GM18499 (cell line): ENCODE data around the gene DSCAM.

Experiments used
- ATAC-seq: cut with Tn5 transposase; IDR thresholded peaks from one replicate; pipeline ENCODE4 v1.9.1; 2021; ENCODE audit warnings: moderate number of reproducible peaks; ENCODE audit not compliant: insufficient read depth, unreplicated experiment

DSCAM gene

DNA sequence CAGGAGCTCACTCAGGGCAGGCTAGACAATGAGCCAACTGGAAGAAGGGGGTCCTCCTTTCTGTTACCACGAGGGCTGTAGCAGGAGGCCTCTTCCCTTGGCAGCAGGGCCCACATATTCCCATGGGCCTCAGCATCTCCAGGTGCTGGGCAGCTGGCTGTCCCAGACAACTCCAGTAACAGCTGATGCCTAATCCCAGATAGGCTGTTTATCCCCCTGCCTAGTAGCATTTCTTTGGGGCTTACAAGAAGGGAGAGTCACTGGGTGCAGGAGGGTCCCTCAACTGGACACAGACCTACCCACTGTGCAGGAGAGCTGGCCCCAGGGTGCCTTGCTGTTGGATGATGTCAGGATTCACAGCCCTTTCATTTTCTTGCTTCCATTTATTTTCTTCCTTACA is 278.2 kb downstream of the DSCAM start:
- ATAC-seq = no peak

DNA sequence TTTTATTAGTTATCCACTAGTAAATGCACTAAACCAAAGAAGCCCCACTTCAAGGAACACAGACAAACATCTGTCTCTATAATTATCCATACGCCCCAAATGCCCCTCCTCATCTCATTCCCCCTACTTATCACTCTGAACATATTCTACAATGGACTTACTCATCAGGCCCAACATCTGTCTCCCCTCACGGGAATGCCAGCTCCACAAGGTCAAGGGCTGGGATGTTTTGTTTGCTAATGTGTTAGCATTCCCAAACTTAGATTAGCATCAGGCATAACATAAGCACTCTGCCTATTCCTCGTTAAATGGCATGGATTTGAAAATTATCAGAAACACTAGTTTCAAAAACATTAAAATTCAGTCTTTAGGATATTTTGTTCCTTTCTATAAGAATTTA is 279.5 kb downstream of the DSCAM start:
- ATAC-seq = no peak

DNA sequence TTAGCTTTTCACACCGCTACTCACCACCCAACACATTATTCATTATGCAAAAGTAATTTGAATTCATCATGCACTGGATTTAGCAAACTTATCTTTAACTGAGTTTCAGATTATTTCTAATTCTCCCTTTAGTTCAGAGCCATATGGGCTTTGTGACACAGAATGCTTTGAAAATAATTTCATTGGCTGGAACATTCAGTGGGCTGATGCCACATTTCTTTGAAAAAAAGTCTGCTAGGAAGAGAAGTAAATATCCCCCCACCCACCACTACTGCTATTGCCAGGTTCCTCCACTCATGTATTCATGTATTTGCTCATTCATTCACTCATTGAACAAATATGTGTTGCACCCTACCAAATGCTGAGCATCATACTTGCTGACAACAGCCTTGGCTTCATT is 280.5 kb downstream of the DSCAM start:
- ATAC-seq = no peak

DNA sequence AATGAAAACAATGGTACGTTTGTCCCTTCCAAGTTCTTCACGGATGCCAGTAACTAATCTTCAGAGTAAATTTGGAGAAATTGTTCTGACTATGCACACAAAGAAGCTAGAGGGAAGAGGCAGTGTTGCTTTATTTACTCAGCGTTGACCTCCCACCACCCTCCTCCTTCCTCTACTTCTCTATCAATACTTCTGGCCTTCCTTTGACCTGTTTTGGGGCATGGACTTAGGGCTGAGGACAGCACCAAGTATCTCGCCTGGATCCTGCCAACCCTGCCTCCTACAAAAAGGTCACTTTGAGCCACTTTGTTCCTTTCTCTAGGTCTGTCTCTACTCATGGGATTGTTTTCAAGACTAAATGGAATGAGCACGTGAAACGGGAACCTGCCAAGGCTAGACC is 282.6 kb downstream of the DSCAM start:
- no peak for ATAC-seq

DNA sequence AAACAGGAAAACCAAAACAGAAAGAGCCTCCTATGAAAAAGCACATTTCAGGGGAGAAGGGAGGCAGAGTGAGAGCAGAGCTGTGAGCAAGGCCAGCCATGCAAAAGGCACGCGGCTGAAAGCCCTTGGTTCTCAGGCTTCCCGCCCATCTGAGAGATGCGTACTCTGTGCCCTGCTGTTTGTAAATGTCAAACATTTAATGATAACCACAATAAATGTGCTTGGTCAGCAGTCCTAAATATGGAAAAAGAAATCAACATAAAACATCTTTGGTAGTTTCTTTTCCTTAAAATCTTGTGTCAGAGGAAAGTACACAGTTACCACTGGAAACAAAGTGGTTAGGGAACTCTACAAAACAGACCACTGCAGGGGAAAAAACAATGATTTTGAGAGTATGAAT is 283.1 kb downstream of the DSCAM start:
- ATAC-seq = no peak

DNA sequence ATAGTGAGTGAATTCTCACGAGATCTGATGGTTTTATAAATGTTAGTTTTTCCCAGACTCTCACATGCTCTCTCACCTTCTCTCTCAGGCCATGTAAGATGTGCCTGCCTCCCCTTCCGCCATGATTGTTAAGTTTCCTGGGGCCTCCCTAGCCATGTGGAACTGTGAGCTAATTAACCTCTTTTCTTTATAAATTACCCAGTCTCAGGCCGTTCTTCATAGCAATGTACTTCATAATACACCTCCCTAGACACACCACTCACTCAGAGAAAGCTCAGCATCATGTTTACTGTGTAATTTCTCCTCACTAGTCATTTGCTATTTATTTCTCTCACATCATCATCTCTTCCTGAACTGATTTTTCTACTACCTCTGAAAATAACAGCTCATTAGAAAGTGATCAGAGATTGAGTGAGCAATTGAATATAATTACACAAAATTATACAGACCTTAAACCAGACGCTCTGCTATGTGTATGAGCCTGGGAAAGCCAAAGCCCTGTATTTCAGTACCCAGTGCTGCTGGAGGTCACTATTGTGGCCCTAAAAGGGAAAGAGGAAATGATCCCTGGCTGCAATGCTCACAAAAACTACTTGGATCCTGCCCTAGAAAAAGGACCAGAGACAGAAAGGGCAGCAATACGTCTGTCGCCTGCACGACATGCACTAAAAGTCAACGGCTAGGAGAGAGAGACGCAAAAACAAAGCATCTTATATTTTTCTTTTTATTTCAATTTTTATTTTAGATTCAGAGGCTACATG is 284.5 kb downstream of the DSCAM start:
- ATAC-seq = no peak

DNA sequence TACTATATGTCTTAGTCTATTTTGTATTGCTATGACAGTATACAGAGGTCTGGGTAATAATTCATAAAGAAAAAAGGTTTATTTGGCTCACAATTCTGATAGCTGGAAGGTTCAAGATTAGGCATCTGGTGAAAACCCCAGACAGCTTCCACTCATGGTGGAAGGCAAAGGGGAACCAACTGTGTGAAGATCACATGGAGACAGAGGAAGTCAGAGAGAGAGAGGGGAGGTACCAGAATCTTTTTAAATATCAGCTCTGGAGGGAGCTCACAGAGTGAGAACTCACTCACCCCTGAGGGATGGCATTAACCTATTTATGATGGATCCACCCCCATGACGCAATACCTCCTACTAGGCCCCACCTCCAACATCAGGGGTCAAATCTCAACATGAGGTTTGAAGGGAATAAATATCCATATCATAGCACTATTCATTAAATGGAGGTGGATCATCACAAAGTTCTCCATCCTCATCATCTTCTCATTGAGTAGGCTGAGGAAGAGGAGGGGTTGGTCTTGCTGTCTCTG is 290.5 kb downstream of the DSCAM start:
- ATAC-seq = no peak

DNA sequence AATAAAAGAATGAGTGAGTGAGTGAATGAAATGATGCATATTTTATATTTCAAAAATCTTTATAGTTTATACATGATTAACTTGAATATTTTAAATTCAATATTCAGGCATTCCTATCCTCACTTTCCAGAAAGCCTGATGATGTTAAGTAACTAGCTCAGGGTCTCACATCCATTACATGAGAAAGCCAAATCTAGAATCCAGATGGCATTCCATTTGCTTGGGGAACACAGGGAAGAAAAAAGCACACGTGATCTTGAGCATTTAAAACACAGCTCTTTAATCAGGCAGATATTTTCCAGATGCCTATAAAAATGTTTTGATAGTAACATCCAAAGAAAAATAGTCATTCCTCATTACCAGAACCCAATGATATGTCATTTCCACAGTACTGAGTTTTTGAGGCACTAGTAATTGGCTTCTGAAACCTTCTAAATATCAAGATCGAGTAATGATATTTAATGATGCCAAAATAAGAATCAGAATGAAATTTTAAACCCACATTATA is 291.9 kb downstream of the DSCAM start:
- no peak for ATAC-seq

DNA sequence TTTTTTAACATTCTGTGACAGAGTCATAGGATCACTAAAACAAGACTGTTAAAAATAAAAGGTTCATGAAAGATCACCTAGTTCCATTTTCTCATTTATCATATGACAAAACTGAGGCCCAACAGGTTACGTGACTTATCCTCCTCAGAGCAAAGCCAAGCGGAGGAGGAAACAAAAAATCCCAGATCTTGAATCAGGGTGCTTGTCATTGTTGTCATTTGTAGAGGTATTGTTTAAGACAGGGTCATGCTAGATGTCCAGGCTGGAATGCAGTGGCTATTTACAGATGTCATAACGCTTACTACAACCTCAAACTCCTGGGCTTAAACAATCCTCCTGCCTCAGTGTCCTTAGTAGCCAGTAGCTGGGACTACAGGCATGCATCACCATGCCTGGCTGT is 293.2 kb downstream of the DSCAM start:
- no peak for ATAC-seq

DNA sequence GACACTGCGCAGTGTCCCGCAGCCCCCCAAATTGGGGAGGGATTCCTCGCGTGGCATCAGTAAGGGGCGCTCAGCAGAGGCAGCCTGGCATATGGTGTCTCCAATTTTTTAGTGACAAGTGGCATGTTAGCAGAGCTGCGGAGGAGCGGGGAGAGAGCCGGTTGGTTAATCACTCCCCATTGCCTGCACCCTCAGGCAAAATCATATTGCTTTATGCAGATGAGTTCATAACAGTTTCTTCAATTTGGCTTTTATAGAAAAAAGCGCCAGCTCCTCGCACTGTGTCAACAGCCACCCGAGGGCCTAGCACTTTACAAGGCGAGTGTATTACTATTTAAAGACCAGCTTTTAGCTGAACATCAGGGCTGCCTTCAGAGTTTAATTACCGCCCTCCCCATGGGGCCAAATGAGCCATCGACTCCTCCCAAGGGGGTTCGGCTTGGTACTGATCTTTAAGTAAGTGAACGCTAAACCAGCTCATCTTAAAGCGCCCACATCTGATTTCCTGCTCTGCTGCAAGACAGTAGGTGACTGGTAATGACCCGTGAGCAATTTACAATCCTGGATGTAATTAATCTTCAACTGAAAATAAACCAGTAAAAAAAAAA is 298.9 kb downstream of the DSCAM start:
- ATAC-seq = no peak

DNA sequence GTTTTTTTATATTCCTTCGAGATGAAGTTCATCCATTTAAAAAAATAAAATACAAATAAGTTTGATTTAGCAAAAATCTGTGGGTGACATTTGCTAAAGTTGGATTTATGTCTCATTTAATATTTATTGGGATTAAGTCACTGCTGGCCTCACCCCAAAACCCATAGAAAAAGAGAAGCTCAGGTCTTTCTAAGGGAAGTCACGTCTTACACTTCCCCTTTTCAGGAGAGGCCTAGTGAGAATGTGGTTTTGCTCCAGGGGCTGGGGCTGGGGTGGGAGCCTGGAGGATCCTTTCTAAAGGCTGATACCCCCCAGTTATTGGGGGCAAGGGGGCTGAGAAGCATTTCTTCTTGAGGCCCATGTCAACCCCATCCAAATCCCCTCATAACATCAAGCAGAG is 300.3 kb downstream of the DSCAM start:
- ATAC-seq = no peak

DNA sequence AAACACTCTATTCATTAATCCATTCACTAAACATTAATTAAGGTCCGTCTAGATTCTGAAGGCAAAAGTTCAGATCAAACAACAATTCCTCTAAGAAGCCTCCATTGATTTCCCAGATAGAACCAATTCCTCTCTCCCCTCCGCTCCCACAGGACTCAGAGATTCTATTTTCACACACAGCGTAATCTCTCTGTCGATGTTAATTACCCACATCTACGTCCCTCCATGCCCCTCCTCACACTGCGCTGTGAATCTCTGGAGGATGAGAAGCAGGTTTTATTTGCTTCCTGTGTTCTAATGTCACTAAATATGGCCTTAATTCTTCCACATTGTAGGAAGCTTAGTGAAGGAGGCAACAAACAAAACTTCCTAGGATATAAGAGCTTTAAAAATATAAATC is 306.7 kb downstream of the DSCAM start:
- ATAC-seq = no peak

DNA sequence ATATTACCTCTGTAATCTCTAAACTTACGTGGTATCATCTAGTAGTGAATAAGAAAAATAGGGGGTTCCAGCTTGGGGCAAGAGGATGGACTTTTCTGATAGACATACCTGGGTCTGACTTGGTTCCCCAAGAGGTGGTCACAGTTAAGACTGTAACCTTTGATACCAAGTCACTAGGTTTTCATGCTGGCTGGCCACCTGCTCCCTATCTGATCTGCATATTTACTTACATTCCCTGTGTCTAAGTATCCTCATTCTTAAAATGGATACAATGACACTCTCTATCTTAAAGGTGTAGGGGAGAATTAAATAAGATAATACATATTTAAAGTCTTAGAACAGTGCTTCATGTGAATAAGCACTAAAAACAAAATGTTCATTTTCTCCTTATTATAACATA is 312.1 kb downstream of the DSCAM start:
- no peak for ATAC-seq

DNA sequence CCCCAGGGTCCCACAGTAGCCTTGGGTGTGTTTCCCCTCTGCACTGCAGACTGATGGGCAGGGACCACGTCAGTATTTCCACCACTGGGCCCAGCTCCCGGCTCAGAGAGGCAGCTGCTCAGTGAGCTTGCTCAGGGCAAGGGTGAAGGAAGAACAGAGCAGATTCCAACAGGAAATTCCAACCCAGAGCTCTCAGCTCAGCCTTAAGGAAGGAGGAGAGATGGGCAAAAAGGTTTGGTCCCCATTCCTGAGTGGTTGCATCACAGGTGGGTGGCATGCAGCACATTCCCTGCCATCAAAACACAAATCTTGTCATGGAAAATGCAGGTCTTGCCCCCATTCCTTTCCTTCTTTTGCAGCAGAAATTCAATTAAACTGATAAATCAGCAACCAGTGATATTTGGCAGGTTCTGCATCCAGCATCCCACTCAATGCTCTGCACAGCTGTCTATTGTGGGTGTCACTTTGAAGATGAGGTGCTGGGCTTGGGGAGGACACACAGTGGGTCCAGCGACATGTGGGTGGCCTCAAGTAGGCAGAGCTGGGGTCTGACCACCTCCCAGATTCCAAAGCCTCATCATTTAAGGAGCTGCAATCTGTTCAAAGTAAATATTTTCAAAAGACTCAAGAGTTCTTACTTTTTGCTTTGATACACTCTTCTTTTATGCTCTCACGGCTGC is 315.4 kb downstream of the DSCAM start:
- ATAC-seq = no peak

DNA sequence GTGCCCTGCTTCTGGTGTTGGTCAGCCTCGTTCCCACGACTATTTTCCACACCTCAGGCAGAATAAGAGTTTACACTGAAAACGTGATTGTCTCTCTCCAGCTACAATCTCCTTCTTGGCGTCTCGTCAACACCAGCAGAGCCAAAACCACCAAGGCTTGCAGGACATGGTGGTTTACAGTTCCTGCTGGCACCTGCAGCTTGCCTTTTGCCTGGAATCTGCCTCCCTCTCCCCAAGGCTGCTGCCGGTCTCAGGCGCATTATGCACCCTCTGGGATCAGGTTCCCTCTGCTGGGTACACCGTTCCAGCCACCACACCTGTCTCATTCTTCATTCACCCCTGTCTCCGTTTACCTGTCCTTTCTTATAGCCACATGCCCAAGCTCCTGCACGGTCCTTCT is 315.9 kb downstream of the DSCAM start:
- no peak for ATAC-seq

DNA sequence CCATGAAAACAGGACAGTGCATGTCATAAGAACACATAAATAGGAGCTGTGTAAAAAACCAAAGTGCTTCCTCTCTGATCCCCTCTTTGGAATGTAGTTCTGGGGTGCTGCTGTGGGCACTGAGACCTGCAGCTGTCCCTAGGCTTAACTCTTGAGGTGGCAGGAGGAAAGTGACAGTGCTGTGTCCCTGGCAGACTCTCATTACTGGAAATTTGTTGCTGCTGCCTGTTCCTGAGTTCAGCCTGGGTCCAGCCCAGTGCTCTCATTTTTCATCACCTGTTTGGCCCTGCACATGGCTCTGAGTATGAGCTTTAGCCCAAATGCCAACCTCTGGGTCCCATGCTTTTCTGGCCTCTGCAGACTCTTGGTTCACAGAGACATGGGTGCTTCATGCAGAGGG is 329.3 kb downstream of the DSCAM start:
- no peak for ATAC-seq

DNA sequence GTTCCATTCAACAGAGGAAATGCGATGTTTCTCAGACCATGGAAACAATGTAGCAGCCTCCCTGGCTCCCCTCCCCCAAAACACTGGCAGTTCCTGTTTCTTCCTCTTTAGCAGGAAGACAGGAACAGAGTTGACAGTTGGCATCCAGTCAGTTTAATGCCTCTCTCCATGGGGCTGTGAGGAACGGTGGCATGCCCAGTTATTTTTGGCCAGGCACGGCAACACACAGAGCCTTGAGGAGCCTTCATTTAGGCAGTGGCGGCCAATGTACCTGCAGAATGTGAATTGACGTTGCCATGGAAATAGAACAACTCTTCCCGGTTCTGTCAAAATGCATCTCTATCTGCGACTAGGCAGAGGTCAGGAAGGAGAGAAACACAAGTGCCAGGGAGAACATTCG is 330.6 kb downstream of the DSCAM start:
- no peak for ATAC-seq

DNA sequence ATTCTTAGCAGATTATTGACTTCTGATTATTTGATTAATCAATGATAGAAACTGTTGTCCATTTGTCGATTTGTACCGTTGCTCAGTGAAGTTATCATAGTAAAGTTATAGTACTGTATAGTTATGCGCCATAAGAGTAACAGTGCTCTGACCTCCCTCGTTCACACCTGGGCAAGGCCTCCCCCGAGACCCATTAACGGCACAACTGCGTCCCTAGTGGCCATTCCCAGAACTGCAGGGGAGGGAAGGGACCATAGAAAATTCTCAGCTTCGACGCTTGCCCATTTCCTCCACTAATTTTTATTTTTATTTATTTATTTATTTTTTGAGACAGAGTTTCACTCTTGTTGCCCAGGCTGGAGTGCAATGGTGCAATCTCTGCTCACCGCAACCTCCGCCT is 334.4 kb downstream of the DSCAM start:
- no peak for ATAC-seq

DNA sequence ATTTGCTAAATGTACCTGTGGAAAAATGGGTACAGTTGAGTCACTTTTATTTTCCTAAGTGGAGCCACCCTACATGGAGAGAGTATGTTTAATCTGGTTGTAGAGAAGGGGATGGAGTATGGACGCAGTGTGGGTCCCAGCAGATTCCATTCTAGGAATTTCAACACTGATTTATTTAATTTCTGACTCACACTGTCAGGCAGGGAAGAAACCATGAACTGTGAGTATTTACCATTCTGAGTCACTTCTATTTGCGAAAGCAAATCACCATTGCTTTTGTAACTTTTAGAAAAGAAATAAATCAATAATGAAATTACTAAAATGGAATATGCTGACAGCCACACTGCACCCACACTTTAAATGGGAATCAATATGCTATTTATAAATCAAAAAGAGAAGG is 339.0 kb downstream of the DSCAM start:
- no peak for ATAC-seq

DNA sequence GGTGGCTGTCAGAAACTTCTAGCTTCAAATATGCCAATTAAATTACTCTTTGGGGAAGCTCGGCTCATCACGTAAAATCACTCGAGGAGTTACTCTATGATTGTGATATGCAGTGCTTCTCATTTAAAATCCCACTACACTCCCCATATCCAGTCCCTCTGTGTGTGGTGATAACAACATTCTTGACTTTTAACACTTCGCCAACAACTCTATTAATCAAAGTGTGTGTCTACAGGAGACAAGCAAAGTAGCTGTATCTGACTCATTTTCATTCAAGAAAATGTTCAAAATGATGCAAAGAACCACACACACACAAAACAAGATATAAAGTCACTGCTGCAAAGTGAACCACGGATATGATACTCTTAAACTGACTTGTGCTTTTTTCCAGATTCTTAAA is 341.3 kb downstream of the DSCAM start:
- no peak for ATAC-seq

DNA sequence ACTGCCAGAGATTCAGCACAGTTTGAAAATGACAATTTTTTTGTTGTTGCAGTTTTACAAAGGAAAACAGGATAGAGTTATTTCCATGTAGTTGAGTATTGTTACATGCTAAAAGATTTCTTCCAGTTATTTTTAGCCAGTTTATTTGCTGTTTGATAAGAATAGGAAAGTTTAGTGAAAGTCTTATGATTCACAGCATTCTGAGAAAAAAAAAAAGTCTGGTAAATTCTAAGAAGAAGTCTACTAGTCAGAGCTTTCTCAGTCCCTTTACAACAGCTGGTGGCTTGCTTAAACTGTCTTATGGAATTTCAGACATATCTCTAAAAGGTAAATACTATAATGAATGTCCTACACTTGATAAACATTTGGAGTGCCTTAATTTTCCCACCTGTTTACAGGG is 341.7 kb downstream of the DSCAM start:
- ATAC-seq = no peak
